ENCODE data around the gene ADAMTS2.
A peak's percentile ranks its signal among the peaks of the same experiment; 100 is the strongest.

ADAMTS2 gene

DNA sequence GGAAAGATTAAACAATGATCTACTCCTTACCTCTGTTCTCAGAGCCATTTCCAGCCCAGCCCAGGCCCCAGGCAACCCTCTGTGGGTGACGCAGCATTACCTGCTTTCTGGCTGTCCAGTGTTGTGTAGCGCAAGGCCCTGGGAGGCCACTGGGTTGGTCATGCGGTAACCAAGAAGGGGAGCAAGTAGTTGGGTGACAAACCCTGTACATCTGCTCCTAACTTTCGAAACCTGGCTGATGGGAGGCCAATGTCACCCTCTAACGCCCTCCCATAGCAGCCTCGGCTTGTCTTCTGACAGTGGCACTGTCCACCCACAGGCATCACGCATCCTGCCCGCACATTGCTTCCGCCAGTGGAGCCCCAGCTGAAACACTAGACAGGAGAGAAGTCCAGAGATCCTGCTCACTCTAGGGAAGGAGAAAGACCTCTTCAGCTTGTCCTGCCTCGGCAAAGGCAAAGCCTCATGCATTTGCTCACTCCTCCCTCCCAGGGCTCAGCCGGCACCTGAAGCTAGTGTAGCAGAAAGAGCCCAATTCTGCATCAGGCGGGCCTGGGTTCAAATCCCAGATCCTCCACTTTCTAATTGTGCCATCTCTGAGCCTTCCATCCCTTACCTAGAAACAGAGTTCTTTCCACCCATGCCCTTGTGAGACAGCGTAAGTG, 94.6 kb downstream of the ADAMTS2 start:
- peak; percentile 34 for DNase-seq

DNA sequence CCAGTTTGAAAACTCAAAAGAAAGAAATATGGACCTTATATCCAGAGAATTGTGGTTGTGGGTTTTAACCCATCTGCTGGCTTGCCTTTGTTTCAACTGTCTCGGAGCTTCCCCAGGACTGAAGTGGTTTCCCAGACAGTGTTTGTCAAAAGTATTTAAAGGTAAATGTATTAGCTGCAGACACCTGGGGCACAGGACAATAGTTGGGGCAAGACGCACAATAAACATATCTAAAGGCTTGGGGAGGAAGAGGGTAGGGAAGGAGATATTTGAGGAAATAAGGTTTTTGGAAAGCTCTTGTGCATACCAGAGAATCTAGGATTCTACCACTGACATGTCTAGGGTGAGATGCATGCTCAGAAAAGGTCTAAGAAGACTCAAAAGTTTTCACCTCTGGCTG, 99.0 kb downstream of the ADAMTS2 start:
- DNase-seq = peak; percentile 4

DNA sequence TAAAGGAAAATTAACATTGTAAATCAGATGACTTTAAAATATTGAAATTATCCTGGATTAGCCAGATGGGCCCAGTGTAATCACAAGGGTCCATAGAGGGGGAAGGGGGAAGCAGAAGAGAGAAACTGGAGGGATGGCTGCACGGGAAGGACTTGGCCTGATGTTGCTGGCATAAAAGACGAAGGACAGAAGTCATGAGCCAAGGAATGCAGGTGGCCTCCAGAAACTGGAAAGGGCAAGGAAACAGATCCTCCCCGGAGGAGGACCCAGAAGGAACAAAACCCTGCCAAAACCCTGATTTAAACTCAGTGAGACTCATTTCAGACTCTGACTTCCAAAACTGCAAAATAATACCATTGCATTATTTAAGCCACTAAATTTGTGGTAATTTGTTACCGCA, 100.2 kb downstream of the ADAMTS2 start:
- peak; percentile 0 for DNase-seq

DNA sequence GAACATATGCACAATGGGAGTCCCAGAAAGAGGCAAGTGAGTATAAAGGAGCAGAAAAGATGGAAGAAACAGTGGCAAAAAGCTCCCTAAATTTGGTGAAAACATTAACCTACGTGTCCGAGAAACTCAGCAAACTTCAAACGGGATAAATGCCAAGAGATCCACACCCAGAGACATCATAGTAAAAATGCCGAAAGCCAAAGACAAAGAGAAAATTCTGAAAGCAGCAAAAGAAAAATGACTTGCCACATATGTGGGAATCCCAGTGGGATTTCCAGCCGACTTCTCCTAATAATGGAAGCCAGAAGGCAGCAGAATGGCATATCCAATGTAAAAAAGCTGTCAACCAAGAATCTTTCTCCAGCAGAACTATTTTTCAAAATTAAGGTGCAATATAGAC, 101.2 kb downstream of the ADAMTS2 start:
- DNase-seq = no peak

DNA sequence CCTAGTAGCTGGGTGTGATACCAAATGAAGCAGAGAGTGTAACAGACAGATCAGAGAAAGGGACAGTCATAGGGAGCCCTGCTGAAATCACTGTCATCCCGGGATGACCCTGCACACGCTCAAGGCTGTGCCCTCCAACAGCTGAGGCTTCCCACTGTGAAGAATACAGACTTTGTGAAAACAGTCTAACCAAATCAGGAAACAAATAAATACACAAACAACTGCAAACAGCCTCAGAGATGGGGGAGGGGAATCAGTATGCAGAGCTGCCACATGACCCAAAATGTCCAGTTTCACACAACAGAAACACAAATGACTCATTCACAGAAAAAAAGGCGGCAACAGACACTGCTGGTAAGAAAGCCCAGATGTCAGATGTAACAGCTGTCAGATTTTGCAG, 101.9 kb downstream of the ADAMTS2 start:
- DNase-seq = peak; percentile 48

DNA sequence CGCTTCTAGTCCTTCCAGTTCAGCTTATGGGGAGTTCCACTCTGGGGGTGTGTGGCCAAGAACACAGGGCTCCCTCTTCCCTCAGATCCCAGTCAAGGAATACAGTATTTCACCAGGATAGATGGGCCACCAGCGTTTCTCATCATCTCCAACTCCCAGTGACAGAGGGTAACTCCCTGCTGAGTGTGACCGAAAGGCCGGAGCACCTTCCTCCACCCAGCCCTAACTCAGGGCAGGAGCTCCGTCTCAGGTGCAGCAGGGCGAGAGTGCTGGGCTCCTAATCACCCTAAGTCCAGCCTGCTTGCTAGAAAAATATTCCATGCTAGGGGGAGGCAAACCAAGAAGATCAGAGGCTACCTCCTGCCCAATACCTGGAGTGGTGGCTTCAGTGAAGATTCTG, 102.6 kb downstream of the ADAMTS2 start:
- DNase-seq = peak; percentile 29

DNA sequence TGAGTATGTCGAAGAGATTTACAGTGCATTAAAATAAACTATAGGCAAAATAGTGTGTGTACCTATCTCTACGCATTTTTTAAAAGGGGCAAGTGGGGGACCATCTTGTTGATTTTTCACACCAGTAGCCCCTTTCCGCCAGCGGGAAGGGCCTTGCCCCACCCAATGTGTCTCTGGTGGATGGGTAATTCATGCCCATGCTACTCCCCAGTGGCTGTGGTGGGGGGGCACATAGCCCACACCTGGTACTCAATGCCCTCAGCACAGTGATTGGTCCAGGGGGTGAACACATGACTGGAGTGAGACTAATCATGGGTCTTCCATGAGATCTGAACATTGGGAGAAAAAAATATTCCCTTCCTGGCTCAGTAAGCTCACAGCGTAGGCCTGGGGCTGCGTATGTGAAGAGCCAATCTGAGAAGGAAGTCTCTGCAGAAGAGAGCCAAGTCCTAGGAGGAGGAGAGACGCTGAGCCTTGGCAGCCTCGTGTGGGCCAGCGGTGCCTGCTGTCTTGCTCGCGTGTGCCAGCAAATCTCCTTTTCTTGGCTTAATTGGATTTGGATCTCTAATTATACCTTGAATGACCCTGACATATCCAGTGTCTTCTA, 103.4 kb downstream of the ADAMTS2 start:
- peak; percentile 25 for DNase-seq

DNA sequence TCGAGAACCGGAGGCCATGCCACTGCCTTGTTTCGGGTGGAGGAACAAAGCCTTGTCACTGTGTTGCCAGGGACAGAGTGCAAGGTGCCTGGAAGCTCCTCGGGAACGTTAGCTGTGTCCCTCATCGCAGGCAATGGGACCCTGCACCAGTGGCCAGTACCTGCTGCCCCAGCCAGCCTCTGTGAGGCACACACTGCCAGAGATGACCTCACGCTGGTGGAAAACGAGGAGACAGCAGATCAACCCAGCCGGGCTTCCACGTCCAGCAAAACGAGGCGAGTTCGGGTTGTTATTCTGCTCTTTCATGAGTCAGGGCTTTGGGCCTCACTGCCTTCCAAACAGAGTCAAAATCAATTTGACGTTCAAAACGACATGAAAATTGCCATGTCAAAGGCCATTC, 104.1 kb downstream of the ADAMTS2 start:
- DNase-seq = peak; percentile 25

DNA sequence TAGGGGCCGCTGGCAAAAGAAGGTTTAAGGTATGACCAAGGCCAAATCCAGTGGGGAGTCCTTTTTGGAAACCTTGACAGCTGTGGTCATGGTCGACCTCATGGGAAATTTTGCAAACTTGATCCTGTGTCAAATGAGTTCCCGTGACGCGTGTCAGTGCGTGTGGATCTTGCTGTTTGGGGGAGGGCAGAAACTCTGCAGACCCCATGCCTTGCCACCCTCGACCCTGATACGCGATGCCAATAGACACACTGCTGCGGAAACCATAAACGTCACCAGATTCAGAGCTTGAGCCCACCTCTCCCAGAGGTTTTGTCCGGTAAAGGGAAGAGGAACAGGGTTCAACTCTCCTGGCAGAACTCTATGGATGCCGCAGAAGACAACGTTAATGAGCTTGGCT, 104.7 kb downstream of the ADAMTS2 start:
- DNase-seq = peak; percentile 26

DNA sequence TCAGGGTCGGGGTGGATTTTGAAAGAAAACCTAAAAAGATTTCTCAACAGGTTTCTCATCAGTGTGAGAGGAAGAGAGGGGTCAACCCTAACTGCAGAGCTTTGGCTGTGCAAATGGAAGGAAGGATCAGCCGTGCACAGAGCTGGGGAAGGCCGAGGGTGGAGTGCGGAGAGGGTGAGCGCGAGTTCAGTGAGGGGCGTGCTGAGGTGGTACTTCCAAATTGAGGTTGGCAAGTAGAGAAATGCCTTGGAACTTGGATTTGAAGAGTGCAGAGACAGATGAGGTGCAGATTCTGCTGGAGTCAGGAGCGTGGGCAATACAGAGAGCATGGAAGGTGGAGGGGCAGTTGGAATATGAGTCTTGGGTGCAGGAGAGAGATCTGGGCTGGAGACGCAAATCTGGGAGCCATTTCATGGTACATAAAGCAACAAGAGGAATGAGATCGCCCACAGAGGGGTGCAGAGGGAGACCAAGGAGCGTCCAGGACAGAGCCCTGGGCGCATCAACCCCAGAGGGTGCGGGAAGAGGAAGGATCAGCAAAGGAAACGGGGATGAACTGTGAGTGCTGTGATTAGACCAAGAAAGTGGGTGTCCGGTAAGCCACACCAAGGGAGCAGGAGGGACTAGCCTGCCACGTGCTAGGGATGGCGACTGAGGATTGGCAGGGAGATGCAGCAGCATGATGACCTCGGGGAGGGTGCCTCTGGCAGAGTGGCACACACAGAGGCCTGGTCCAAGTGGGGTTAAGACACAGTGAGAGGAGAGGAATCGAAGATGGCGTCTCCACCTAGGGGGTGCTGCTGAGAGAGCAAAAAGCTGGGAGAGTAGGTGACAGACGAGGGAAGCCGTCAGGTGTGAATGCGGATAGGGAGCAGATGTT, 105.8 kb downstream of the ADAMTS2 start:
- peak; percentile 32 for DNase-seq

DNA sequence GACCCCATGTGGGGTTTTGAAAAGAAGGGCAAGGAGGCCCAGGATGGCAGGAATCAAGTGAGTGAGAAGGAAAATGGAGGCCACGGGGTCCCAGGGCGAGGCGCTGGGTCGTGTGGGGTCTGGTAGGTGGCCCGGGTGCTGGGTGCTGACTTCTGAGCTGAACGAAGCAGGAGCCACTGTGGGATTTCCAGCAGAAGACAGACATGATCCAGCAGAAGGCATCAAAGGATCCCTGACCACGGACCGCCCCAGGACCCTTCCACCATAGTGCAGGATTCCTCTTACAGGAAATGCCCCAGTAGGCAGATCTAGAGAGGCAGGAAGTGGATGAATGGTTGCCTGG, 106.7 kb downstream of the ADAMTS2 start:
- peak; percentile 26 for DNase-seq

DNA sequence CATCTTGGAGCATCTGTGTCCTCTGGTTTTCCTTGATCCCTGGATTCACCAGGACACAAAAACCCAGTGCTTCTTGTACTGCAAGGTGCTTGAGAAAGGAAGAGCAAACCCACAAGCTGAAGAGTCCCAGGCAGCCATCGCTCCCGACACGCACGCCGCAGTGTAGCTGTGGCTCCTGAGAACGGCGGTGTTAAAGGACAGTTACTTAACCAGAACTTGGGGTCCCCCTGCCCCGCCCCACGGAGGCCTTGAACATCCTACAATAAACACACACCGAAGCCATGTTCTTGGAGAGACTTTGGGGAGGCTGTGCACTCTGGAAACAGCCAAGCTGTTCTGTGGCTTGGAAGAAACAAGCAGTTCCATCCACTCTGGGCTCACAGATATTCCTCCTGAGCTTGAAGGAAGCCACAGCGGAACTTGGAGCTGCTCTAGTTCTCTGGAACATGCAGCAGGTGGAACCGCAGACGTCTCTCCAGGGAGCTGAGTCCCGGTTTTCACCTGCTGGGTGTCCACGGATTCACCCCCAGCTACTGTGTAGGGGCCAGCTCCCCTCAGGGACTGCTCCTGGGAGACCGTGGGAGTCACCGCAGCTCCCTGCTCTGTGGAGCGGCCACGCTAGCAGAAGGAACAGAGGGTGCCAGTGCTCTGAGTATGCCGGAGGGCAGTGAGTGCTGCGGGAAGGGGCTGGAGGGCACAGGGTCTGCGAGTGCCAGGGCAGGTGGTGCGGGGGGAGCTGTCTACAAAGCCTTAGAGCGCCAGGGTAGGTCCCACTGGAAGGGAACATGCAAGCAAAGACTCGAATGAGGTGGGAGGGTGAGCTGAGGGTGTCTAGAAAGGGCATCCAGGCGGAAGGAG, 107.3 kb downstream of the ADAMTS2 start:
- DNase-seq = peak; percentile 32

DNA sequence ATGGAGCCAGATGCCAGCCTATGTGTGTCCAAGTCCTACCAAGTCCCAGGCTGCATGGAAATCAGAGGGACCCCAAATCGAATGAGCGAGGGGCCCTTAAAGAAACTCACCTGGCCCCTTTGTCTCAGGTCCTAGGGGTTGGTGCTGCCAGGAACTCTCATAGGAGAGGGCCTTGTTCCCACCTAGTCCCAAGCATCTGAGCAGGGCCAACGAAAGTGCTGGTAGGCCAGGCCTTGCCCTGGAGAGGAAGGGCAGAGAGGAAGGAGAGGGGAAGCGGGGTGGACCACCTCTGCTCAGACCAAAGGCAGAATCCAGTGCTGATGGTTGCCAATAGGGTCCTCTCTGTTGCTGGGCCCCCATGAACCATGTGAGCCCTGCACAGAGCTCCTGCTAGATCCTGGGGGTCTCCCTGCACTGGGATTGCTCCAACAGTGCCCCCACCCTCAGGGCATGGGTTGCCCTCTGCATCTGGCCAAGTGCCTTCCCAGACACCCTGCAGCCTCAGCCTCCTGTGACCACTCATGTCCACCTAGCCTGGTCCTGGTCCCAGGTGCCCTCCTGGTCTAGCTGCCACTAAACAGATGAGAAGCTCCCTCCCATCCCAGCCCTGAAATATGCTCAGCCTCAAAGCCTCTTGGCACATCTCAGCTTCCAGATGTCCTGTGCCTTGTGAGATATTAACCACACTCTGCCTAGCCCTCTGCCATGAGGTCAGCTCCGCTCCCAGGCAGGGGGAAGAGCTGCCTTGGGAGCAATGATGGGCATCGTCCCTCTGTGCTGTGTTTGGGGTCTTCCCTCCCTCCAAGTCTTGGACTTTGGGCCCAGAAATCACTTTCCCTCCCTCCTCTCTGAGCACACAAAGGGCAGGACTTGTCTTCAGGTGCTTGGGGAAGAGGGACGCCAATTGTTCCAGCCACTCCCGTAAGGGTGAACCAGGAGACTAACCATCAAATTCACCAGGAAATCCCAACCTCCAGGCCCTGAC, 109.6 kb downstream of the ADAMTS2 start:
- DNase-seq = peak; percentile 28

DNA sequence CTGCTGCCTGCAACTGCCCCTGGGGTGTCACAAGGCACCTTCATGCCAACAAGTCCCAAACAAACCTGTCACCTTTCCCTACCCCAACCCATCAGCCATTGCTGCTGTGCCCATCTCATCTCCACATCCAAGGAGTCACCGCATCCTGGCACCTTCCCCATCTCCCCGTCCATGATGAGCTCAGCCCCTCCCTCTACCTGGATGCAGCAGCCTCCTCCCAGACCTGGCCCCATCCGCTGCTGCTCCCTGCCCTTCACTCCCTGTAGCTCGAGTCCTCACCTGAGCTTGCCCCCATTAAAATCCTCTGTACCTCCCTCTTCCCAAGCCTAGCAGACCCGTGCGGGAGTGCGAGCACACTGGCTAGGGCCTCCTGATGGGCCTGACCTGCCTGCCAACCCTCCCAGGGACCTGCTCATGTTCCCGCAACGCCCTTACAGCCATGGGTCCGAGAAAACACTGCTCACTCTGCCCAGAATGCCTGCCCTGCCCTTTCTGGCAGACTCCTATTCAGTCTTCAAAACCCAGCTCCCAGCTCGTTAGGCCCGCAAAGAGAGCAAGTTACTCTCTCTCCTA, 110.6 kb downstream of the ADAMTS2 start:
- peak; percentile 37 for DNase-seq

DNA sequence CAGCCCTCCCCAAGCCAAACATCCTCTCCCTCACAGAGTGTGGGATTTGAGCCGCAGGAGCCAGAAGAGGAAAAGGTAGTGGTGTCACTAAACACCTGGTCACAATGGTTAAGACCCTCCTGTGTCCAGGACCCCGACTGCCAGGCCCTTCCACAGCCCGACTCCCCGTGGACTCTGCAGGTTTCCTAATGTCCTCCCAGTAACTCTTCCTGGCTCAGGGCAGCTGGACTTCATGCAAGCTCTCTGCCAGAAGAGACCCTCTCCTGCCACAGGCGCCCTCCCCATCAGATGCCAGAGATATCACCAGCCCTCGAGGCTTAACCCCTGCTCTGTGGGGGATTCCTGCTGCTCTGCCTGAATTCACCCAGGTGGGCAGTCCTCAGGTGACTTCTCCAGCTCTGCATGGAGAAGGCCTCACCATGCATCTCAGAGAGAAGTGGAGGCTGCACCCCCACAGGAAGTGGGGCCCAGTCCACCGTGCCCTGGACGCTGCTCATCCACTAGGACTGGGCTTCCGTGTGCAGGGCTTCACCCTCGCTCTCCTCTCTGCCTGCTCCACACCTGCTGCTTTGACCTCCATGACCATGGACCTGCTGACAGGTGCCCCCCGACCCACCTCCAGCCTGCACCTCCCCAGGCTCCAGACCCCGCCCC, 111.2 kb downstream of the ADAMTS2 start:
- peak; percentile 41 for DNase-seq

DNA sequence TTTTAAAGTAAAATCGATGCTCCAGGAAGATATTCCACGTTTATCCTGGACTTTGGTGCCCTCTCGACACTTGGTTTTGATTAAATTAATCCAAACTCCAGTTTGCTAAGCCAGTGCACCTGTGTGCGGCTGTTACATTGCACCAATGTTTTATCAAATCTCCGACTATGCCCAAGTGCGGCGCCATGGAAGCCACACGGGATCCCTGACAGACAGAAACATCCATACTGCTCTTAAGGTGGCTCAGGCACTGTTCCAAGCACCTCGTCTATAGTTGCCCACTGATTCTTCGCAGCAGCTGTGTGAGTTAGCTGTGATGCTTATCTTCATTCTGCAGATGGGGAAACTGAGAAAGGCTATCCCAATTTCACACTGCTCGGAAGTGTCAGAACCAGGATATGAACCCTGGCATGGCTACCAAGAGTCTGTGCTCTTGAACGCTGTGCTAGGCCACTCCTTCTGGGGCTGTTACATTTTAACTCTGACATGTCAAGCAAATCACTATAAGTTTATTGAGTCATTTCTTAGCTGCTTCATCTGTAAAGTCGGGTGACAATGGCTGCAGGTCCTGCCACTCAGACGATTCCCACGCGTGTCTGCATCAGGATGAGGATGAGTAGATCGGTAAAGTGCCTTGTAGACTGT, 113.0 kb downstream of the ADAMTS2 start:
- peak; percentile 29 for DNase-seq

DNA sequence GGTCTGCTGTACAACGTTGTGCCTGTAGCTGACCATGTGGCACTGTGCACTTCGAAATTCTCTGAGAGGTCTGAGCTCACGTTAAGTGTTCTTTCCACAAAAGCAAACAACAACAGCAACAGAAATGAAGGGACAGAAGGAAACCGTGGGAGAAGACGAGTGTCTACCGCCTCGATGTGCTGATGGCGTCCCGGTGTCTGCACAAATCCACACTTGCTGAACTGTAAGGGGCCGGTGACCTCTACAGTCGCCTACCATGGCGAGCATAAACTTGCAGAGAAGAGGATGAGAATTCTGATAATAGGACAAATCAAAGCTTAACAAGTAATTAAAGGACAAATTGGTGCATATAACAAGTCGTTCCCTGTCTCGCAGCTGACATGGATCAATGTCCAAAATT, 114.0 kb downstream of the ADAMTS2 start:
- peak; percentile 9 for DNase-seq

DNA sequence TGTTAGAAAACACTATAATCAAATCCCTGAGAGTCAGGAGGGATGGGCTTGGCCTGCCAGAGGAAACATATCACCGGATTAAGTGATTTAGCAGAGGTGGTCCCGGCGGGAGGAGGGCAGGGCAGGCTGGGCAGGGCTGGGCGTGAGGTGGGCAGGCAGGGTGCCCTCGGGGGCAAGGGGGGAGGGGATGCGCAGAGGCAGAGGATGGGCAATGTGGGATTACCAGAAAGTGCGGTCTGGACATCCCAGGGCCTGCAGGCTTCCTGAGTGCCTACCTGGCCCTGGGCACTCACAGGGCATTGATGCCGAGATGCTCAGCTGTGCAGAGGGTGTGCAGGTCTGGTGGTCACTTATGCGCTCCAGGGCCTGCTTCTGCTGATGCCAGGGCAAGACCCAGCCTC, 115.2 kb downstream of the ADAMTS2 start:
- DNase-seq = peak; percentile 23

DNA sequence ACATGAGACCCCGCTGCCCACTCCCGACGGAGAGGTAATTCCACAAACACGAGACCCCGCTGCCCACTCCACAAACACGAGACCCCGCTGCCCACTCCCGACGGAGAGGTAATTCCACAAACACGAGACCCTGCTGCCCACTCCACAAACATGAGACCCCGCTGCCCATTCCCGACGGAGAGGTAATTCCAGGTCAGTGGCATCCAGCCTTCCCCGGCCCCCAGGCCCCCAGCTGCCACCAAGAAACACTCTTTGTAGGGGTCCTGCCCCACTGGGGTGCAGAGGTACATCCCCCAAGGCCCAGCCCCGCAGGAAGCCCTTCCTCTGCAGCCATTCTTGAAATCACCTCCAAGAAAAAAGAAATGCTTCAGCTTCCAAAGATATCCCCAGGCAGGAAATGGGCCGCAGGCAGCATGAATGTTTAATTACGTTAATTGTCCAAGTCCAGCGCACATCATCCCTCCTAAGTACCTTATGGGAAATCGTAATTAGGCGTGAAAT, 115.9 kb downstream of the ADAMTS2 start:
- DNase-seq = peak; percentile 29

All from islet precursor cell (in vitro differentiated cells).